ENCODE measurements around the gene AQP9. TPM values are rescaled to one million over a fixed set of nuclear protein-coding genes. Genes with fewer than 3 reads are reported as not detected.
A peak's percentile ranks its signal among the peaks of the same experiment; 100 is the strongest.

AQP9 gene
- total RNA-seq, 6 donors from 2014 or later, result 11.5 to 67.1 (median 25.5) TPM

DNA sequence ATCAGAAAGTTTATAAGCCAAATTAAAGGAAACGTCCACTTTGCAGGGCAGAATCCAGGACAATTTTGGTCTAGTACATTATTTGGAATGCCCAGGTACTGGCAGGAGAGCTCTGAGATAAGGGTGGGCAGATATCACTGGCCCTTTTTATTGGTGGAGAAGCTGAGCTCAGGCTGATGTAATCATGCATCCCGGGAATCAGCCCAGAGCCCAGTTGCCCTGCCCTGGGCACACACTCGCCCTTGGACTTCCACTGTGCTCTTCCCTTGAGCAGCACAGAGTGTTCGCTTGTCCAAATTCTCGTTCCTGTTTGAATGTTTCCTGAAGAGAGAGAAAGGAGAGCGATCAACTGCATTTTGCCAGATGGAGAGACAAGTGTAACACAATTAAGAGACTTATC, 3.7 kb downstream of the AQP9 start:
- Histone ChIP-seq H3K9me3 (no peaks in the 10 kb centered on the region), H3K27ac (peak overlapping the region in 2 of 4 donors; percentile 54 to 84), H3K4me1 (no peaks in the 10 kb centered on the region), H3K27me3 (no peaks in the 10 kb centered on the region), H3K4me3 (peak overlapping the region in 1 of 4 donors; percentile 8), H3K36me3 (no peaks in the 10 kb centered on the region)
- DNase-seq (no peak), ATAC-seq (ENCODE audit: low FRiP score in 2 of 2) (no peak)
- WGBS, 2 donors, result 78 to 84% methylated on average over 6 of the region's 6 CpGs
- TF ChIP-seq EP300 (IDR thresholded peaks at IDR 0.05) (no peak), POLR2A (IDR thresholded peaks at IDR 0.05) (peak in 1 of 4 donors; percentile 55)

DNA sequence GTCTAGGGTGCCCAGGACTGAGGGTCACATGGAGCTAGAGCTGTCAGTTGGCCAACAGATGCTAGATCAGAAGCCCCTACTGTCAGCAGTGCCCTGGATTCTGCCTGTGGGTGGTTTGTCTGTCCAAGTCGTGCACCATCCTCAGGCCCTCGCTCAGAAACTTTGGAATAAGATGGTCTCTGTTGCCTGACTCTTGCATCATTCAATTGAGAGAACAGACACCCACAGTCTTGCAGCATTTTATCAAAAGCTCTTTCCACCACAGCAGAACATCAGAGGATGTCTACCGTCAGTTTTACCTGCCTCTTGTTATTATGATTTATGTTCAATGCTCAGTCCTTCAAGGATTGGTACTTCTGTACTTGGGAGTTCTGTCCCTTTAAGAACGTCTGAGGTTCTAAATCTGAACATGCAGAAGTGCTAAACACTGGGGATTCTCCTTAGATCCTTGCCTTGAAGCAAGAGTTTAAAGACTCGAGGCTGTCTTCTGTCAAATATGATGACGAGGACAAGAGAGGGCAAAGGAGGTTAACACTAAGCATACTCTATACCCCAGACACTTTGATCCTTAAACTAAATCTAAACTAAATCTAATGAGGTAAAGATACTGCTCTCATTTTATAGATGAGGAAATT, 4.8 kb downstream of the AQP9 start:
- Histone ChIP-seq H3K4me3 (no peak overlapping the region), H3K36me3 (no peaks in the 10 kb centered on the region), H3K9me3 (no peaks in the 10 kb centered on the region), H3K4me1 (no peaks in the 10 kb centered on the region), H3K27me3 (no peaks in the 10 kb centered on the region), H3K27ac (peak overlapping the region in 2 of 4 donors; percentile 32 to 54)
- WGBS, 2 donors, result 74 to 77% methylated on average over 6 of the region's 6 CpGs
- no peak for TF ChIP-seq POLR2AphosphoS5 (IDR thresholded peaks at IDR 0.05)
- TF ChIP-seq, protein P1, sequence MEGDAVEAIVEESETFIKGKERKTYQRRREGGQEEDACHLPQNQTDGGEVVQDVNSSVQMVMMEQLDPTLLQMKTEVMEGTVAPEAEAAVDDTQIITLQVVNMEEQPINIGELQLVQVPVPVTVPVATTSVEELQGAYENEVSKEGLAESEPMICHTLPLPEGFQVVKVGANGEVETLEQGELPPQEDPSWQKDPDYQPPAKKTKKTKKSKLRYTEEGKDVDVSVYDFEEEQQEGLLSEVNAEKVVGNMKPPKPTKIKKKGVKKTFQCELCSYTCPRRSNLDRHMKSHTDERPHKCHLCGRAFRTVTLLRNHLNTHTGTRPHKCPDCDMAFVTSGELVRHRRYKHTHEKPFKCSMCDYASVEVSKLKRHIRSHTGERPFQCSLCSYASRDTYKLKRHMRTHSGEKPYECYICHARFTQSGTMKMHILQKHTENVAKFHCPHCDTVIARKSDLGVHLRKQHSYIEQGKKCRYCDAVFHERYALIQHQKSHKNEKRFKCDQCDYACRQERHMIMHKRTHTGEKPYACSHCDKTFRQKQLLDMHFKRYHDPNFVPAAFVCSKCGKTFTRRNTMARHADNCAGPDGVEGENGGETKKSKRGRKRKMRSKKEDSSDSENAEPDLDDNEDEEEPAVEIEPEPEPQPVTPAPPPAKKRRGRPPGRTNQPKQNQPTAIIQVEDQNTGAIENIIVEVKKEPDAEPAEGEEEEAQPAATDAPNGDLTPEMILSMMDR (IDR thresholded peaks at IDR 0.05), result no peak
- no peak for TF ChIP-seq EP300 (IDR thresholded peaks at IDR 0.05)
- no peak for TF ChIP-seq POLR2A (IDR thresholded peaks at IDR 0.05)
- DNase-seq (no peak), ATAC-seq (ENCODE audit: low FRiP score in 2 of 2) (no peak)

- H3K27ac ChIP-seq, result peak overlapping the region in 3 of 4 donors; percentile 69 to 86 (median 80)
- TF ChIP-seq, protein P1 (IDR thresholded peaks at IDR 0.05), result no peak
- no peak for TF ChIP-seq POLR2A (IDR thresholded peaks at IDR 0.05)
- ATAC-seq (ENCODE audit: low FRiP score in 2 of 2) (no peak), DNase-seq (no peak)
- H3K27me3 ChIP-seq, result no peaks in the 10 kb centered on the region
- no peaks in the 10 kb centered on the region for H3K9me3 ChIP-seq
- H3K4me3 ChIP-seq, result no peak overlapping the region
- H3K4me1 ChIP-seq, result no peaks in the 10 kb centered on the region
- no peaks in the 10 kb centered on the region for H3K36me3 ChIP-seq
Observed at GRCh38 chr15:58145606-58146005, 7.4 kb downstream of the AQP9 start.

DNA sequence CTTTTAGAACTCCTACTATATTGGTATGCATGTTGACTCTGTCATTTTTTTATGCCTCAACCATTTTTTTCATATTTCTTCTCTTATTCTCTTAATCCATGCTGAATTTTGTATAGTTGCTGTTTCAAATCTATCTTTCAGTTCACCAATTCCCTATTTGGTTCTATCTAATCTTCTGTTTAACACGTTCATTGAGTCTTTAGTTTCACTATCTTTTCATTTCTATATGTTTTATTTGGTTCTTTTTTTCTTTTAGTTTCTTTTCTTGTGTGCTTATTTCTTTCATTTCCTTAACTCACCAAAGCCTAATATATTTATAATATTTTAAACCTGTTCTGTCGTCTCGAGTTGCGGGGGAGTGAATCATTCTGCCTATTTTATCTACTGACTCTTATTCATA, 8.0 kb downstream of the AQP9 start:
- Histone ChIP-seq H3K4me3 (no peak overlapping the region), H3K27ac (peak overlapping the region; percentile 69 to 86 (median 82)), H3K9me3 (no peaks in the 10 kb centered on the region), H3K27me3 (no peaks in the 10 kb centered on the region), H3K36me3 (no peaks in the 10 kb centered on the region), H3K4me1 (no peaks in the 10 kb centered on the region)
- ATAC-seq (ENCODE audit: low FRiP score in 2 of 2) (no peak), DNase-seq (no peak)
- no peak for TF ChIP-seq POLR2AphosphoS5 (IDR thresholded peaks at IDR 0.05)
- TF ChIP-seq, protein P1 (IDR thresholded peaks at IDR 0.05), result no peak
- WGBS, 2 donors, result 85 to 89% methylated on average over 4 of the region's 4 CpGs

DNA sequence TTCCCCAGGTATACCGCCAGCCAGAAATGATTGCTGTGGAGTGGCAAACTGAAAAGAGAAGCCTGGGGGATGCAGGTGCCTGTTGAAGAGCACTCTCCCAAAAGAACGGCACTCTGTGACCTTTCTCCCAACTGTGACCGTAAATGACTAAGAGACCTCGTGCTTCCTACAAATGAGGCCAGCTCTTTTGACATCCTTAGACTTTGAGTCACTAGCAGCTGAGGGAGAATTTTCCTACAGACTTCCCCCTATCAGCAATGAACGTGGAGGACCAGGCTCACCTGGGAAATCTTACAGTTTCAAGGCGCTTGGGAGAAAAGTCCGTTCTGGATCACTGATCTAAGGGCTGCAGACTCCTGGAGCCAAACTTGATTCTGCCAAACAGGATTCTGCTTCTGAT, 8.6 kb downstream of the AQP9 start:
- DNase-seq (peak in 1 of 2 donors; percentile 63), ATAC-seq (ENCODE audit: low FRiP score in 2 of 2) (peak; percentile 57 to 85)
- Histone ChIP-seq H3K4me1 (no peaks in the 10 kb centered on the region), H3K27me3 (no peaks in the 10 kb centered on the region), H3K27ac (peak overlapping the region; percentile 69 to 86 (median 82)), H3K9me3 (no peaks in the 10 kb centered on the region), H3K4me3 (no peak overlapping the region), H3K36me3 (no peaks in the 10 kb centered on the region)
- 50 to 51% methylated on average over 6 to 7 of the region's 7 CpGs for WGBS, 2 donors
- peak in 3 of 4 donors; percentile 36 to 96 (median 72) for TF ChIP-seq EP300 (IDR thresholded peaks at IDR 0.05)
- TF ChIP-seq POLR2AphosphoS5 (IDR thresholded peaks at IDR 0.05), result peak; percentile 54 to 58
- TF ChIP-seq, protein P1 (IDR thresholded peaks at IDR 0.05), result no peak
- peak in 2 of 4 donors; percentile 18 to 72 for TF ChIP-seq POLR2A (IDR thresholded peaks at IDR 0.05)

Measured in upper lobe of left lung (tissue), 6 donors.